ENCODE measurements around the gene ADSS1. TPM values are rescaled to one million over a fixed set of nuclear protein-coding genes. Genes with fewer than 3 reads are reported as not detected.

Gene ADSS1
- total RNA-seq, 1 donor from 2014 or later, result 5.1 TPM

DNA sequence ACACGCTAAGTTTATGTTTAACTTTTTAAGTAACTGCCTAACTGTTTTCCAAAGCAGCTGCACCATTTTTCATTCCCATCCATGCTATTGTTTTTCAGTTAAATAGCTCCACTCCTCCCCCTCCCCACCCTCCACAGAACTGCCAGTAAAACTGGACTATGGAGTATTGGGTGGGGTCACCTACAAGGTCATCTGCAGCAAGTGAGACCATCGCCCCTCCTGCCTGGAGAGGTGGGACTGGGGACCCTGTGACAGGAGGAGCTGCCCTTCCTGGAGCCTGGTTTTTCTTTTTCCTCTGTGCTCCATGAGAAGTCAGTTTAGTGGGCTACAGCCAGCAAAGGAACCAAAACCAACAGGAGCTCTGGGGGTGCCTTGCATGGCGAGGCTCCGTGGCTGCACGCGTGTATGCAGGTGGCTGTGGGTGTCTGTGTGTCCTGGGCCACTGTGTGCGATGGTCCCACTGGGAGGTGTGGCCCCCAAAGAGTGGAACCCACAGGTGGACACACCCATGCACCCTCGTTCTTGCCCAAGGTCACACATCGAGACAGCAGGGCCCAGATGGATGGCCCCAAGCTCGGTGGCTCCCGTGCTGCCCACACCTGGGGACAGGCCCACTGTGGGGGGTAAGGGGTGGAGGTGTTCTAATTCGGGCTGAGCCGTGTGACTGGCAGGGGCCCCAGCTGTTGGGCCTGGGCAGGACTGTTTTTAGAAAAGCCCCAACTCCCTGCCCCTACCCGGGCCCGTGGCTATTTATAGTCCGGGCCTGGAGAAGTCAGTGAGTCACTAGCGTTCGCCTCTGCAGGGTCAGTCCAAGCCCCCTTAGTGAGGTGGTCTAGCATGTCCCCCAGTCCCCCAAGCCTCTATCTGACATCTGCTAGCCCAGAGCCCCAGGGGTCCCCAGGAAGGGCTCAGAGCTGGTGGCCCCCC lies 2.3 kb upstream of the ADSS1 start:
- H3K27ac ChIP-seq, result no peak overlapping the region
- TF ChIP-seq, protein P1, sequence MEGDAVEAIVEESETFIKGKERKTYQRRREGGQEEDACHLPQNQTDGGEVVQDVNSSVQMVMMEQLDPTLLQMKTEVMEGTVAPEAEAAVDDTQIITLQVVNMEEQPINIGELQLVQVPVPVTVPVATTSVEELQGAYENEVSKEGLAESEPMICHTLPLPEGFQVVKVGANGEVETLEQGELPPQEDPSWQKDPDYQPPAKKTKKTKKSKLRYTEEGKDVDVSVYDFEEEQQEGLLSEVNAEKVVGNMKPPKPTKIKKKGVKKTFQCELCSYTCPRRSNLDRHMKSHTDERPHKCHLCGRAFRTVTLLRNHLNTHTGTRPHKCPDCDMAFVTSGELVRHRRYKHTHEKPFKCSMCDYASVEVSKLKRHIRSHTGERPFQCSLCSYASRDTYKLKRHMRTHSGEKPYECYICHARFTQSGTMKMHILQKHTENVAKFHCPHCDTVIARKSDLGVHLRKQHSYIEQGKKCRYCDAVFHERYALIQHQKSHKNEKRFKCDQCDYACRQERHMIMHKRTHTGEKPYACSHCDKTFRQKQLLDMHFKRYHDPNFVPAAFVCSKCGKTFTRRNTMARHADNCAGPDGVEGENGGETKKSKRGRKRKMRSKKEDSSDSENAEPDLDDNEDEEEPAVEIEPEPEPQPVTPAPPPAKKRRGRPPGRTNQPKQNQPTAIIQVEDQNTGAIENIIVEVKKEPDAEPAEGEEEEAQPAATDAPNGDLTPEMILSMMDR (IDR thresholded peaks at IDR 0.05), result no peak

DNA sequence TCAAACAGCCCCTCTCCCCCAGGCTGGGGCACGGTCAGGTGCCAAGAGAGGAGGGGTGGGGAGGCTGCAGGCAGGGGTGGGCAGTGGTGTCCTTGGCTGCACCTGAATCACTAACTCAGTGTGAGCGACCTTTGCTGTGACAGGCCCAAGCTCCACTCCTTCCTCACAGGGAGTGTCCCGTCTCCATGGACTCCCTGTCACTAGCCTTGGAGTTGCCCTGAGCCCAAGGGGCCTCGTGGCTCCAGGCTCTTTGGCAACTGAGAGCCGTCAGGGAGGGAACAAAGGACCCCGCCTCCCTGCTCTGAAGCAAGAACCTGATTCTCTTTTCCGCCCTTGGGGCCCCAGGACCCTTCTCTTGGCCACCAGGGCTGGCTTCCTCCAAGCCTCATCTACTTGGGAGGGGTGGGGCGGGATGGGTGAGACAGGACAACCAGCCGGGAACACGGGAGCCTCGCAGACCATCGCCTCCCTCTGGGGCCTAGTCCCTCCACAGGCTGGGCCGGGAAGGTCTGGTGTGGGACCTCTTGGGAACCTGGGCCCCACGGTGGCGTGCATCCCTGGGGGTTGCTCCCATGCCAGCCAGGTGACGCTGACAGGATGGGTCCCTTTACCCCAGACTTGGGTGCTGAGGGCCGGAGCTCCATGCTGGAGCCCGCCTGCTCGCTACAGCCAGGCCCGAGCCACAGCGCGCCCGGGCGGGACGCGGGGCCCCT lies 935 bp upstream of the ADSS1 start:
- peaks cover 24% of the 10 kb centered on the region for H3K36me3 ChIP-seq
- no peak for DNase-seq
- TF ChIP-seq, protein P1 (IDR thresholded peaks at IDR 0.05), result no peak
- no peaks in the 10 kb centered on the region for H3K27me3 ChIP-seq (ENCODE audit: low read depth)
- peaks cover 15% of the 10 kb centered on the region for H3K4me1 ChIP-seq
- H3K27ac ChIP-seq, result peak overlapping the region; percentile 69
- intact Hi-C loops (cut with DNase I), result no loop called here
- no peaks in the 10 kb centered on the region for H3K9me3 ChIP-seq
- no peak for ATAC-seq
- peak overlapping the region; percentile 84 for H3K4me3 ChIP-seq

More for the DNA sequence above, 2.3 kb upstream of the ADSS1 start:
- H3K4me1 ChIP-seq, result peaks cover 15% of the 10 kb centered on the region
- no peak for DNase-seq
- intact Hi-C loops (cut with DNase I), result no loop called here
- H3K9me3 ChIP-seq, result no peaks in the 10 kb centered on the region
- H3K36me3 ChIP-seq, result peaks cover 30% of the 10 kb centered on the region
- no peaks in the 10 kb centered on the region for H3K27me3 ChIP-seq (ENCODE audit: low read depth)
- no peak overlapping the region for H3K4me3 ChIP-seq
- ATAC-seq, result no peak

DNA sequence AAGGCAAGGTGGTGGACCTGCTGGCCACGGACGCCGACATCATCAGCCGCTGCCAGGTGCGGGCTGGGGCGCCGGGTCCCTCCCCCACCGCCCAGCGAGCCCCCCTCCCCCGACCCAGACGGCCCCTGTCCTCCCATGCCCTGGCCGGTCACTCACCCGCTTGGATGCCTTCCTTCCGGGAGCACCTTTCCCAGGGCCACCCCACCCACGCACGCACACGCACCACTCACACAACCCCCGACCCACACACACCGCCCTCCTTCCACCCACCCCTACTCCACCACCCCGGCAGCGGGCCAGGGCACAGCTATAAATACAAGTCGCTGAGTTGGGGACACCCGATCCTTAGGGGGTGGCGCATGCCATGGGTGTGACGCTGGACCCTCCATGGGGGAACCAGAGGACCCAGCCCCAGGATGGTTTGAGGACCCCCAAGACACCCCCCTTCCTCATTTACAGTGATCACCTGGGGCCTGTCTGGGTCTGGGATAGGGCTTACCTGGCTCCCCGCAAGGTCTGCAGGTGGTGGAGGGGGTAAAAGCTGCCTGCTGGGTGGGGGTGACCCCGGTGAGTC lies 465 bp downstream of the ADSS1 start:
- intact Hi-C loops (cut with DNase I), result no loop called here
- Histone ChIP-seq H3K27me3 (ENCODE audit: low read depth) (no peaks in the 10 kb centered on the region), H3K4me3 (peak overlapping the region; percentile 84), H3K27ac (peak overlapping the region; percentile 69), H3K4me1 (peaks cover 15% of the 10 kb centered on the region), H3K36me3 (peaks cover 12% of the 10 kb centered on the region), H3K9me3 (no peaks in the 10 kb centered on the region)
- TF ChIP-seq, protein P1 (IDR thresholded peaks at IDR 0.05), result no peak
- ATAC-seq (peak; percentile 23 to 49), DNase-seq (peak; percentile 70)

DNA sequence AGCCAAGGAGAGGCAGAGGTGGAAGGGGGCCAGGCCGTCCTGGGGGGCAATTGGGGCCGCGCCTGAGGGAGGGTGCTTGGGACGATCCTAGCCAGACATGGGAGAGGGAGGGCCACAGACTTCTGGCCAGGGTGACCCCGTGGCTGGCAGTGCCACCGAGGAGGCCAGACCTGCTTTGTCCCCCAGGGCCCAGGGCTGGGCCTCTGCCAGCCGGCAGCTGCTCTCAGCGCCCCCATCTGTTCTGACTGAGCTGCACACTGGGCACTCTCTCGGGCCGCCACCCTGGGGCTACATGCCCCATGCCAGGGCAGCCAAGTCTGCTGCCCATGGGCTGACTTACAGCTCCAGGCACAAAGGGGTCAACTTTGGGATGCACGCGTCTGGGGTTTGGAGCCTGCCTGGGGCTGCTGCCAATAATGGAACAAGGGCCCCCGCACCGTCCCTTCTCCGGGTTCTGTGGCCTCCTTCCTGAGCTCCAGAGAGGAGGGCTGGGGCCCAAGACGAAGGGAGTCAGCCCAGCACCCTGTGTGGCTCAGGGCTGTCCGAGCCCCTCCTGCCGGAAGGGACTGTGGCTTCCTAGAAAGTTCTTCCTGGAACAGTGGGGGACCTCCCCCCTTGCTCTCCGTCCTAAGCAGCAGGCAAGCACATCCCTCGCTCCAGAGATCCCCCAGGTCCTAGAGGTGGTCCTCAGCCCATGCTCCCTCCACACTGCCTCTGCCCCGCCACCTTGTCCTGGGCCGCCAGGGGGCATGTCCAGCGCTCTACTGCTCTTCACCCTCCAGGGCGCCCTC lies 1.1 kb downstream of the ADSS1 start:
- Histone ChIP-seq H3K4me3 (peak overlapping the region; percentile 84), H3K27me3 (ENCODE audit: low read depth) (no peaks in the 10 kb centered on the region), H3K4me1 (peaks cover 15% of the 10 kb centered on the region), H3K36me3 (peaks cover 6% of the 10 kb centered on the region), H3K27ac (no peak overlapping the region), H3K9me3 (no peaks in the 10 kb centered on the region)
- TF ChIP-seq, protein P1 (IDR thresholded peaks at IDR 0.05), result no peak
- intact Hi-C loops (cut with DNase I), result no loop called here
- ATAC-seq, result peak; percentile 4 to 11
- DNase-seq, result no peak

Measured in lower lobe of right lung (tissue), 2 donors.